Astrocyte of the spinal cord (primary cell): ENCODE results near the gene PCSK9.
A peak's percentile ranks its signal among the peaks of the same experiment; 100 is the strongest.

ENCODE experiments used
- DNase-seq: peaks from one replicate; pipeline ENCODE4 v3.0.0; 2011; ENCODE audit warnings: low read depth, low spot score
- H3K4me3 ChIP-seq: 2 replicates; pipeline ENCODE4 v1.5.1; 2011; ENCODE audit warnings: low read depth, mild to moderate bottlenecking, low read length, moderate library complexity
- CTCF ChIP-seq: IDR thresholded peaks from 2 replicates; pipeline ENCODE4 v1.5.1; 2012; ENCODE audit warnings: low read depth, mild to moderate bottlenecking, low read length, inconsistent platforms
- in situ Hi-C: cut with HindIII; loops from 2 replicates; pipeline ENCODE4 v1.10.0; 2017; ENCODE audit warnings: low sequenced_read_pairs

The PCSK9 gene

GRCh38 chr1:55048453-55049270 is 9.3 kb downstream of the PCSK9 start:
- no peak overlapping the region for H3K4me3 ChIP-seq
- DNase-seq = no peak
- in situ Hi-C loops = no loop called here
- TF ChIP-seq CTCF = no peak

- no peak overlapping the region for H3K4me3 ChIP-seq
- in situ Hi-C loops = no loop called here
- no peak for DNase-seq
- TF ChIP-seq CTCF = no peak
Observed at GRCh38 chr1:55049271-55049913, 10.0 kb downstream of the PCSK9 start.

GRCh38 chr1:55049914-55050278 is 10.5 kb downstream of the PCSK9 start:
- DNase-seq = peak; percentile 60
- H3K4me3 ChIP-seq = no peak overlapping the region
- in situ Hi-C loops = no loop called here
- no peak for TF ChIP-seq CTCF

DNA sequence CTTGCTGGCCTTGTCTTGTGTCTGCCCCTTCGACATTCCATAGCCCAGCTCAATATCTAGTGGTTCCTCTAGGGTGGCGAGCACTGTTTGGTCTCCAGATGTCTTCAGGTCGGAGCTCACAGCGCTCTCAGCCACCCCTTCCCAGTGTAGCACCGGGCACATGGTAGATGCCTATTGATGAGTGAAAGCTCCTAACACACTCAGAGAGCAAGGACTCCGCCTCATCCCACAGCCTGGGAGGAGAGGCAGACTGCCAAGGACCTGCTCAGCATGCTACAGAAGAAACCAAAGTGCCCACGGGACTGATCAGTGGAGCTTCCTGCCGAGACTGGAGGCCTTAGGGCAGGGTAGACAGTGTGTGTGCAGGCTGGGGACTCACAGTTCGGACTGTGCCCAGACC is 10.9 kb downstream of the PCSK9 start:
- peak; percentile 85 for DNase-seq
- no peak overlapping the region for H3K4me3 ChIP-seq
- in situ Hi-C loops = no loop called here
- TF ChIP-seq CTCF = no peak

GRCh38 chr1:55051169-55051568 is 11.8 kb downstream of the PCSK9 start:
- DNase-seq = no peak
- in situ Hi-C loops = no loop called here
- no peak for TF ChIP-seq CTCF
- no peak overlapping the region for H3K4me3 ChIP-seq

- no peak for DNase-seq
- in situ Hi-C loops = no loop called here
- H3K4me3 ChIP-seq = no peak overlapping the region
- TF ChIP-seq CTCF = no peak
Observed at GRCh38 chr1:55051621-55052020, 12.3 kb downstream of the PCSK9 start.
